ENCODE measurements around the gene CFTR.

Gene CFTR

GRCh38 chr7:117592011-117592635 is 112.3 kb downstream of the CFTR start:
- no peak for DNase-seq

GRCh38 chr7:117596134-117596533 is 116.3 kb downstream of the CFTR start:
- DNase-seq = no peak

GRCh38 chr7:117597755-117598154 is 117.9 kb downstream of the CFTR start:
- DNase-seq = no peak

- DNase-seq = no peak
Observed at GRCh38 chr7:117600911-117601310, 121.1 kb downstream of the CFTR start.

DNA sequence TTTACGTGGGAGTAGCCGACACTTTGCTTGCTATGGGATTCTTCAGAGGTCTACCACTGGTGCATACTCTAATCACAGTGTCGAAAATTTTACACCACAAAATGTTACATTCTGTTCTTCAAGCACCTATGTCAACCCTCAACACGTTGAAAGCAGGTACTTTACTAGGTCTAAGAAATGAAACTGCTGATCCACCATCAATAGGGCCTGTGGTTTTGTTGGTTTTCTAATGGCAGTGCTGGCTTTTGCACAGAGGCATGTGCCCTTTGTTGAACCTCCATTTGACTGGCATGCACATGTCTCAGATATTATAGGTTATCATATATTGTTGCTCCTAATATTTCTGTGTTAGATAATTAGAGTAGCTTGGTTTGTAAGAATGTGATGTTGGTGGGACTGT is 123.8 kb downstream of the CFTR start:
- no peak for DNase-seq

DNA sequence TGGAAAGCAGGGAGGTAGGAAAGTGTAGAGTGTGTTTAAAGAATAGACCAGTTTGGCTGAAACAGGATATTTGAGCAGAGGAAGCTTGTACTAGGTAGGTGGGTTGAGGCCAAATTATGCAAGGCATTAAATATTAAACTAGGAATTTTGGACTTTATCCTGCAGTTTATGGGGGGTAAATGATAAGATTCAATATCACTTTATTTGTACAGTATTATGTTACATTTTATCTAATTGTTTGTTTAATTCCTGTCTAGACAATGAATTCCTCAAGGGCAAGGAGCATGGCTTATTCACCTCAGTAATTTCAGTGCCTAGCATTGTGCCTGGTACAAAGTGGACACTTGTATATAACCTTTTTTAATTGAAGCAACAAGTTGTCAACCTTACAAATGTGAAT is 125.9 kb downstream of the CFTR start:
- no peak for DNase-seq

GRCh38 chr7:117606132-117606531 is 126.3 kb downstream of the CFTR start:
- DNase-seq = no peak

DNA sequence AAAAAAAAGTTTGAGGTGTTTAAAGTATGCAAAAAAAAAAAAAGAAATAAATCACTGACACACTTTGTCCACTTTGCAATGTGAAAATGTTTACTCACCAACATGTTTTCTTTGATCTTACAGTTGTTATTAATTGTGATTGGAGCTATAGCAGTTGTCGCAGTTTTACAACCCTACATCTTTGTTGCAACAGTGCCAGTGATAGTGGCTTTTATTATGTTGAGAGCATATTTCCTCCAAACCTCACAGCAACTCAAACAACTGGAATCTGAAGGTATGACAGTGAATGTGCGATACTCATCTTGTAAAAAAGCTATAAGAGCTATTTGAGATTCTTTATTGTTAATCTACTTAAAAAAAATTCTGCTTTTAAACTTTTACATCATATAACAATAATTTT is 130.6 kb downstream of the CFTR start:
- no peak for DNase-seq

- DNase-seq = no peak
Observed at GRCh38 chr7:117612637-117613036, 132.8 kb downstream of the CFTR start.

GRCh38 chr7:117616694-117617093 is 136.9 kb downstream of the CFTR start:
- DNase-seq = no peak

DNA sequence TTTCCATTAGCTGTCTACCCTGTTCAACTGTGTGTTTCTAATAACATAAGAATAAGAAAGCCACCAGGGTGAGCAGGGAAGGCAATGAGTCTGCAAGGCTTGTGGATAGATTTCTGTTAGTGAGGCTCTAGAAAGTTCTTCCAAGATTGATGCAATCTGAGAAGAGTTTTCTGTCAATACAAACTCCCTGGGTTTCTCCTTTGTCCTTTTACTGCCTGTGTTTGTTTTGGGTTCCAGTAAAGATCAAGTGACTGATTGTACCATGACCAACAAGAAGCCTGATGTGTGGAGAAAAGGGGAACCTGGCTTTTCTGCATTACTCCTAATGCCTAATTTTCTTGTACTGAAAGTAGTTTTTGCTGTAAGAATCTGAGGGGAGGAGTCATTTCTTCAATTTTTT is 139.9 kb downstream of the CFTR start:
- DNase-seq = no peak

DNA sequence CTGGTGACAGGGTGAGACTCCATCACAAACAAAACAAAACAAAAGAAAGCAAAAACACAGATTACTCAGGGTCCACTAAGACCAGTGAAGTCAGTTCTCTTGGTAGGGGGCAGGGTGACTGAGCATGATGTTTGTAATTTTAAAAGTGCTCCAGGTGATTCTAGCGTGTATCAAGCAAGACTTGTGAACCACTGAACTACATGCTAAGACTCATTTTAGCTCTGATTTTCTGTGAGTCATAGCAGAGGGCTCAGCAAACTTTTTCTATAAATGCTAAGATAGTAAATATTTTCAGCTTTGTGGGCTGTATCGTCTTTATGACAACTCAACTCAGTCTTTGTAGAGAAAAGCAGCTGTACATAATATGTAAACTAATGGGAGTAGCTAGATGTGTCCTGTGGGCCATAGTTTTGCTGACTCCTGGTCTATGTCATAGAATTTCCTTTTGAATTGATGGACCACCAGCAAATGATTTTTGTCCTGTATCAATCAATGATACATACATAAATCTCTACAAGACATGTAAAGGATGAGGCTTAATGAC is 141.3 kb downstream of the CFTR start:
- DNase-seq = no peak

GRCh38 chr7:117623606-117624005 is 143.8 kb downstream of the CFTR start:
- DNase-seq = no peak

- no peak for DNase-seq
Observed at GRCh38 chr7:117630501-117630900, 150.7 kb downstream of the CFTR start.

DNA sequence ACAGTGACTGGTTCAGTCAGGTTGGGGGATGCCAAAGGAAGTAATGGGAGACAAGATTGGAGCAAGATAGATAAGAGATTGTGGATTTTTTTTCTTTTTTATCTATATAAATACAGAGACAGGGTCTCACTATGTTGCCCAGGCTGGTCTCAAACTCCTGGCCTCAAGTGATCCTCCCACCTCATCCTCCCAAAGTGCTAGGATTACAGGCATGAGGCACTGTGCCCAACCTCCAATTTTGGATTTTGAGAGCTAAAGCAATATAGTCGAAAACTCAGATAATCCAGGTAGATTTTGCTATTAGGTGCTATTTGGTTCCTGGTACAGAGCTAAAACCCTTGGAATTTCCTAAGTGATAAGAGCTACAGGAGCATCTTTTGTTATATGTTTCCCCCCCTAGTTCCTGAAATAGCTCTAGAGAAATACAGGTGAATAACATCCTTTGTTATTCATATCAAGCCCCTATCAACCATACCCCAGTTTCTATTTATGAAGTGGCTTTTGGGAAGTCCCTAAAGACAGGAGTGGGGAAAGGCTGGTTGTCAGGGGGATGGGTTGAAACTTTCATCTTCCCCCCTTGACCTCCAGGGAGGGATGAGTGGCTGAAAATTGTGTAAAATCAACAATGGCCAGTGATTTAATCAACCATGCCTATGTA is 151.2 kb downstream of the CFTR start:
- DNase-seq = no peak

- no peak for DNase-seq
Observed at GRCh38 chr7:117631652-117632051, 151.8 kb downstream of the CFTR start.

- DNase-seq = no peak
Observed at GRCh38 chr7:117637937-117638336, 158.1 kb downstream of the CFTR start.

- DNase-seq = no peak
Observed at GRCh38 chr7:117639966-117640365, 160.1 kb downstream of the CFTR start.

- DNase-seq = no peak
Observed at GRCh38 chr7:117640465-117640864, 160.6 kb downstream of the CFTR start.

GRCh38 chr7:117645481-117646165 is 165.8 kb downstream of the CFTR start:
- DNase-seq = no peak

- no peak for DNase-seq
Observed at GRCh38 chr7:117648203-117648866, 168.5 kb downstream of the CFTR start.

GRCh38 chr7:117652943-117653680 is 173.3 kb downstream of the CFTR start:
- no peak for DNase-seq

- no peak for DNase-seq
Observed at GRCh38 chr7:117654780-117655179, 175.0 kb downstream of the CFTR start.

Measured in amniotic stem cell (primary cell).